HG03095 (cell line): Measurements from ENCODE around the gene ZNF260.
A peak's percentile ranks its signal among the peaks of the same experiment; 100 is the strongest.
"Not testable (repeated sequence)": the region's sequence is repeated elsewhere in the genome, so short reads cannot be mapped to it uniquely, and the experiment has no call there.

Source experiments
- ATAC-seq: cut with Tn5 transposase; IDR thresholded peaks from one replicate; pipeline ENCODE4 v1.9.1; 2021; ENCODE audit warnings: moderate library complexity; ENCODE audit not compliant: unreplicated experiment

The ZNF260 gene

GRCh38 chr19:36528194-36528920, at the start of gene ZNF260:
Gene ZNF260, minus strand, starts transcription at chr19:36528271. Its CDS starts 13,033 bp downstream, at chr19:36515238.
- ATAC-seq: peak; percentile 70

GRCh38 chr19:36577271-36577996, 49.4 kb upstream of the ZNF260 start:
- ATAC-seq: no peak

- ATAC-seq: no peak
Observed at GRCh38 chr19:36574741-36575140, 46.7 kb upstream of the ZNF260 start.

GRCh38 chr19:36573895-36574720, 46.0 kb upstream of the ZNF260 start:
- ATAC-seq: peak; percentile 13

GRCh38 chr19:36573020-36573894, 45.2 kb upstream of the ZNF260 start, which contains the start of gene ZNF529:
Gene ZNF529, minus strand, starts transcription at chr19:36573292. Its CDS starts 946 bp downstream, at chr19:36572346.
- ATAC-seq: peak; percentile 79

- ATAC-seq: no peak
Observed at GRCh38 chr19:36572593-36573019, 44.5 kb upstream of the ZNF260 start.

- ATAC-seq: no peak
Observed at GRCh38 chr19:36564391-36564790, 36.3 kb upstream of the ZNF260 start.

- no peak for ATAC-seq
Observed at GRCh38 chr19:36547001-36547732, 19.1 kb upstream of the ZNF260 start.

GRCh38 chr19:36528921-36529518, 949 bp upstream of the ZNF260 start:
- peak; percentile 7 for ATAC-seq

GRCh38 chr19:36527873-36528193, 238 bp downstream of the ZNF260 start:
- ATAC-seq: no peak

- no peak for ATAC-seq
Observed at GRCh38 chr19:36527341-36527740, 730 bp downstream of the ZNF260 start.

- no peak for ATAC-seq
Observed at GRCh38 chr19:36526581-36526980, 1.5 kb downstream of the ZNF260 start.

- ATAC-seq: no peak
Observed at GRCh38 chr19:36524617-36525016, 3.5 kb downstream of the ZNF260 start.

GRCh38 chr19:36514012-36514612, 14.0 kb downstream of the ZNF260 start:
- ATAC-seq: no peak

- no peak for ATAC-seq
Observed at GRCh38 chr19:36508325-36508724, 19.7 kb downstream of the ZNF260 start.

- ATAC-seq: no peak
Observed at GRCh38 chr19:36501973-36502372, 26.1 kb downstream of the ZNF260 start.

- ATAC-seq: no peak
Observed at GRCh38 chr19:36497001-36497400, 31.1 kb downstream of the ZNF260 start.

- ATAC-seq: not testable (repeated sequence)
Observed at GRCh38 chr19:36492689-36493453, 35.2 kb downstream of the ZNF260 start.
